Thymus (tissue), 11 donors: ENCODE measurements around the gene SNX8. TPM values are rescaled to one million over a fixed set of nuclear protein-coding genes. Genes with fewer than 3 reads are reported as not detected.
A peak's percentile ranks its signal among the peaks of the same experiment; 100 is the strongest.

Source experiments
- DNase-seq, 9 donors: peaks; one replicate each; pipeline ENCODE4 v3.0.0-alpha.2; 2013; ENCODE audit warnings: low spot score in 9 of 9, low read depth in 6 of 9, missing footprints in 1 of 9
- H3K27ac ChIP-seq, 2 donors: one replicate each; pipeline ENCODE4 v1.5.1; 2013; ENCODE audit warnings: control low read depth in 1 of 2, low read depth in 1 of 2, low read length in 1 of 2, mild to moderate bottlenecking in 1 of 2, moderate library complexity in 1 of 2
- H3K27me3 ChIP-seq, 2 donors: one replicate each; pipeline ENCODE4 v1.5.1; 2013; ENCODE audit warnings: low read length in 1 of 2; ENCODE audit not compliant: control insufficient read depth in 2 of 2, insufficient read depth in 1 of 2
- H3K36me3 ChIP-seq, 2 donors: one replicate each; pipeline ENCODE4 v1.5.1; 2013; ENCODE audit warnings: low read length in 1 of 2, mild to moderate bottlenecking in 1 of 2, moderate library complexity in 1 of 2; ENCODE audit not compliant: control insufficient read depth in 2 of 2, insufficient read depth in 2 of 2
- H3K4me1 ChIP-seq, 2 donors: one replicate each; pipeline ENCODE4 v1.5.1; 2013; ENCODE audit warnings: low read length in 2 of 2; ENCODE audit not compliant: control insufficient read depth in 2 of 2, insufficient read depth in 2 of 2
- H3K4me3 ChIP-seq, 2 donors: one replicate each; pipeline ENCODE4 v1.5.1; 2013; ENCODE audit warnings: low read length in 2 of 2, control low read depth in 1 of 2, mild to moderate bottlenecking in 1 of 2
- H3K9me3 ChIP-seq, 2 donors: one replicate each; pipeline ENCODE4 v1.5.1; 2013; ENCODE audit warnings: low read length in 1 of 2, mild to moderate bottlenecking in 1 of 2; ENCODE audit not compliant: control insufficient read depth in 2 of 2, insufficient read depth in 1 of 2
- WGBS: extraction: QIAGEN DNeasy Blood & Tissue Kit; methylation state at CpG from one replicate; pipeline ENCODE4 v1.1.7; 2013; 5-methylcytosine and 5-hydroxymethylcytosine counted together
- polyA plus RNA-seq: library from polyadenylated mRNA; stranded (reverse); fragments of 200-250 nt; gene quantifications from one replicate; pipeline ENCODE4 v1.2.3, GENCODE V29; 2013
- total RNA-seq: library from RNA; stranded (reverse); fragments of 120-200 nt; gene quantifications from one replicate; pipeline ENCODE4 v1.2.4, GENCODE V29; 2013
- donor health status: healthy.

Gene SNX8
- total and polyA plus RNA-seq, 2 donors: 10.4 to 25.9 TPM

DNA sequence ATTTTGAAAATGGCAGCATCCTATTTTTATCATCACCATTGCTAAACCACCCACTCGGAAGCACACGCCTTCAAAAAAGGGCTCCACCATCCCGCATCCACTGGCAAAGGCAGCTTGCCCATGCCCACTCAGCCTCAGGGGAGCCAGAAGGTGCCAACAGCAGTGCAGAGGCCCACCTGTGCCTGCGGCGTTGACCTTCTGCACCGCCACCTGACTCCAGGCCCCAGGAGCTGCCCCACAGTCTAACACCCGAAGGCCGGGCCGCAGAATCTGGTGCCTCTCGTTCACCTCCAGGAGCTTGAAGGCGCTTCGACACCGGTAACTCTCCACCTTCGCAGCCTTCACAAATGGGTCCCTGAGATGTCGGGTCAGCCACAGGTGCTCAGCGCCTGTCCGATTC lies 75.0 kb downstream of the SNX8 start:
- 98% methylated on average over 17 of the region's 17 CpGs for WGBS
- DNase-seq: no peak
- peaks cover 38 to 39% of the 10 kb centered on the region in 2 donors for H3K36me3 ChIP-seq
- no peaks in the 10 kb centered on the region for H3K9me3 ChIP-seq
- H3K27ac ChIP-seq: no peak overlapping the region
- no peaks in the 10 kb centered on the region for H3K27me3 ChIP-seq
- no peak overlapping the region for H3K4me3 ChIP-seq
- peaks cover 6 to 24% of the 10 kb centered on the region in 2 donors for H3K4me1 ChIP-seq

DNA sequence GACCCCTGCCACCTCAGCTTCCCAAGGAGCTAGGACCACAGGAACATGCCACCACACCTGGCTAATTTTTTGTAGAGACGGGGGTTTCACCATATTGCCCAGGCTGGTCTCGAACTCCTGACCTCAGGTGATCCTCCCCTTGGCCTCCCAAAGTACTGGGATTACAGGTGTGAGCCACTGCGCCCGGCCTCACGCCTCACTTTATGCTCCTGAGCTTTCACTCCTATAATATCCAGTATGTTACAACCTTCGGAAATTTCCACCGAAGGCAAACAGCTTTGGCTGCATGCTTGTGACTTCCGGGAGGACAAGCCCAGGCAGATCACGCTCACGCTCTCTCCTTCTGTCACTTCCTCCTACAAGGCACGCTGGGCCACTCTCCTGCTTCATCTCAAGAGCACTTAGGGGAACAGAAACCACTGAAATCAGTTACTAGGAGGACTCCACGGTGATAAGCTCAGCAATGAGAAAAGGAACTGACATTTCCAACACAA lies 77.1 kb downstream of the SNX8 start:
- Histone ChIP-seq H3K27ac (peak overlapping the region; percentile 40 to 77), H3K27me3 (no peaks in the 10 kb centered on the region), H3K4me3 (no peak overlapping the region), H3K4me1 (peaks cover 3 to 16% of the 10 kb centered on the region in 2 donors), H3K36me3 (peaks cover 39 to 40% of the 10 kb centered on the region in 2 donors), H3K9me3 (no peaks in the 10 kb centered on the region)
- DNase-seq: peak in 1 of 9 donors; percentile 45
- 92% methylated on average over 12 of the region's 12 CpGs for WGBS

DNA sequence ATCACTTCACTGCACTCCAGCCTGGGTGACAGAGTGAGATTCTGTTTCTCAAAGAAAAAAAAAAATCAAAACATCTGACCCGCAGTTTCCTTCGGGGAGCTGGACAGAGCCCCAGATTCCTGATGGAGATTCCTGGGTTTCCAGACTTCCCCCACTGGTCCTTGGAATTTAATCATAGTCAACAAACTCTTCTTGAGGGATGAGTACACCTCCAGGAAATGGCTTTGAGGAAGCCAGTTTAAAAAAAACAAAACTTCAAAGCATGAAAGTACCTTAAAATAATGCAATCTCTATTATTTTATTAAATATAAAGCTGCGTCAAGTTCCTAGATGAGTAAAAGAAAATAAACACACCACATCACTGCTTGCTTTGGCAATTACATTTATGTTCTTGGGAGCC lies 80.3 kb downstream of the SNX8 start:
- no peak for DNase-seq
- 96% methylated on average over 3 of the region's 3 CpGs for WGBS
- Histone ChIP-seq H3K27ac (no peak overlapping the region), H3K9me3 (no peaks in the 10 kb centered on the region), H3K4me1 (peaks cover 8 to 24% of the 10 kb centered on the region in 2 donors), H3K36me3 (peaks cover 48 to 50% of the 10 kb centered on the region in 2 donors), H3K27me3 (no peaks in the 10 kb centered on the region), H3K4me3 (no peak overlapping the region)

DNA sequence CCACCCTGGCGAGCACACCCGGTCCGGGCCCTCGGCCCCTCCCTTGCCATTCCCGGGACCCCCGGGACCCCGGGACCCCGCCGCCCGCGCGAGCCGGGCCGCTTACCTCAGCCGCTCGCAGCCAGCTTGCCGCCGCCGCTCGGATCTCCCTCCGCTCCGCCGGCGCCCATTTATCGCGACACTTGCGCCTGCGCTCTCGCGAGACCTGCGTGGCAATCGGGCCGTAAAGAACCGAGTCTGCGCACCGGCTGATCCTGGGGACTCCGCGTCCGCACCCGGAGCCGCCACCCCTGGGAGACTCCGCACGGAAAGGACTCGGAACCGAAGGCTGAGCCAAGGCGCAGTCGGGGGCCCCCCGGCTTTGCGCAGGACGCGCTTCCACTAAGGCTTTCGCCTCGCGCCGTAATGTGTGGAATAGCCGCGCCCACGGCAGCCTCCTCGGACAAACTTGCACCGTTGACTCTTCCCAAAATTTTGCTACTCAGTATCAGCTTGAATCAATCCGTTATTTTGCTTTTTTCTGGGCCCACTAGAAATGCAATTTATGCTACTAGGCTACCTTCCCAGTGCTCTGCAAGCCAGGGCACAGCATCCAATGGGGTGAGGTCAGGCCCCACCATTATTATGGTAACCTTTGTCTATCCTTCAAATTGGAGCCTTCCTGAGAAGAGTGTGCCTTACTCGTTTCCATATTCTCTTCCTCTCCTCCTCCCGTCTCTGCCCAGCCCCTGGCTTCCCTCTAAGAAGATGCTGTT lies 81.3 kb downstream of the SNX8 start, which contains the start of gene MAD1L1:
Gene MAD1L1 (minus strand): TSS at position 180 of the 755 bp plus-strand sequence. CDS start 2,812 bp downstream, outside the sequence.
- H3K4me1 ChIP-seq: peaks cover 8 to 24% of the 10 kb centered on the region in 2 donors
- WGBS: 2% methylated on average over 63 of the region's 63 CpGs
- peak within 1 kb of the TSS in 1 of 2 donors; percentile 31 for H3K27ac ChIP-seq
- H3K4me3 ChIP-seq: peak within 1 kb of the TSS; percentile 83 to 99
- DNase-seq: peak; percentile 68 to 95 (median 84)
- H3K9me3 ChIP-seq: no peaks in the 10 kb centered on the region
- peaks cover 44 to 49% of the 10 kb centered on the region in 2 donors for H3K36me3 ChIP-seq
- H3K27me3 ChIP-seq: no peaks in the 10 kb centered on the region

DNA sequence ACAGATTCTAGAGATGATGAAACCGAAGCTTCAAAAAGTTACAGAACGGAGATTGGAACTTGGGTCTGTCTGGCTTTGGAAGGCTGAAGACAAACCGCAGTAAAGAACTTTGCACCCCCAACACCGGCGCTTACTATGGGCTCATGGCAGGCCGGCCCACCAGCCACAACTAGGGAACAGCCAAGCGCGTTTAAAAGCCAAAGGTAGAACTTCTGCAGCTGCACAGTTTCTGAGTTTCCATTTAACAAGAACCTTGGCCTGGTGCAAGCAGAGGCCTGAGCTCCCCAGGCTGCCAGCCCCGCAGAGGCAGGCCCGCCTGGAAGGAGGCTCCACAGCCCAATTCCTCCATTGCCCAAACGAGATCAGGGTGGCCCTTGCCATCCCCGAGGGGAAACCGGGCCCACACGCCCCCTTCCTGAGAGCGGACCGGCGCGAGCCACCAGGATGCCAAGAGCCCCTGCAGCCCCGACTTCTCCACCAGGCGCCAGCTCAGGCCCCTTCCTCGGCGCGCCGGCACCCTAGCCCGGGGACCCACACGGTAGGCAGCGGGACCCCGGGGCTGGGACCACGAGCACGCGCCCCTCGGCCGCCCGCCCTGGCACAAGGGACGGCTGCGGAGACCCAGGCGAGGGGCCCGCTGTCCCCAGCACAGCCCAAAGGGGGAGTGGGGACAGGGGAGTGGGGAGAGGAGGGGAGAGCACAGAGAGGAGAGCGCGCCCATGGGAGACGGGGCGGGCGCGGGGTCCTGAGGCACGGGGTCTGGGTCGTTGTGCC lies 82.1 kb downstream of the SNX8 start:
- peak overlapping the region in 1 of 2 donors; percentile 31 for H3K27ac ChIP-seq
- no peaks in the 10 kb centered on the region for H3K9me3 ChIP-seq
- peak overlapping the region; percentile 83 to 99 for H3K4me3 ChIP-seq
- peak in 4 of 9 donors; percentile 17 to 64 (median 32) for DNase-seq
- H3K27me3 ChIP-seq: no peaks in the 10 kb centered on the region
- 2% methylated on average over 46 of the region's 46 CpGs for WGBS
- peaks cover 46 to 53% of the 10 kb centered on the region in 2 donors for H3K36me3 ChIP-seq
- peaks cover 8 to 24% of the 10 kb centered on the region in 2 donors for H3K4me1 ChIP-seq

DNA sequence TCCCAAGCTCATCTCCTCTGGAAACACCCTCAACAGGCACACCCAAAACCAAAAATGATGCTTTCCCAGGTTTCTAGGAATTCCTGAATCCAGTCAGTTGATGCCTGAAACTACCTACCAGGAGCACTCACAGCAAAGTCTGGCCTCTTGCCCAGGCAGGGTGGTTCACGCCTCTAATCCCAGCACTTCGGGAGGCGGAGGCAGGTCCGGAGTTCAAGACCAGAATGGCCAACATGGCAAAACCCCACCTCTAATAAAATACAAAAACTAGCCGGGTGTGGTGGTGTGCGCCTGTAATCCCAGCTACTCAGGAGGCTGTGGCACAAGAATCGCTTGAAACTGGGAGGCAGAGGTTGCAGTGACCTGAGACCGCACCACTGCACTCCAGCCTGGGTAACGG lies 83.4 kb downstream of the SNX8 start:
- H3K4me3 ChIP-seq: no peak overlapping the region
- H3K9me3 ChIP-seq: peaks cover 0 to 4% of the 10 kb centered on the region in 2 donors
- 98% methylated on average over 9 of the region's 9 CpGs for WGBS
- H3K36me3 ChIP-seq: peaks cover 51 to 58% of the 10 kb centered on the region in 2 donors
- H3K4me1 ChIP-seq: peaks cover 8 to 24% of the 10 kb centered on the region in 2 donors
- no peak overlapping the region for H3K27ac ChIP-seq
- no peaks in the 10 kb centered on the region for H3K27me3 ChIP-seq
- DNase-seq: no peak

DNA sequence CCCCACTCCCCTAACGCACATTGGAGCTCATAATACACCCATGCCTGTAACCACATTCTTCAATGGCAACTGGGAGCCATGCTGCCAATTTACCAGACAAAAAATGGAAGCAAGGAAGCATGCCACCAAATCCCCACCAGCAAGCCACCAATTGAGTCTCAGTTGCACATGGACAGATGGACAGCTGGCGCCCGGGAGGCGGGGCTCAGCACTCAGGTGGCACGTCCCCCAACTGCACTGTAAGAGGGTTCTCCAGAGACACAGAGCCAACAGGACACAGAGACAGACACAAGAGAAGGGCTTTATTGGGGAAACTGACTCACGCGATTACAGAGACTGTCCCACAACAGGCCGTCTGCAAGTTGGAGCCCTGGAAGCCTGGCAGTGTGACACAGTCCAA lies 84.0 kb downstream of the SNX8 start:
- peaks cover 55 to 61% of the 10 kb centered on the region in 2 donors for H3K36me3 ChIP-seq
- WGBS: 99% methylated on average over 8 of the region's 8 CpGs

DNA sequence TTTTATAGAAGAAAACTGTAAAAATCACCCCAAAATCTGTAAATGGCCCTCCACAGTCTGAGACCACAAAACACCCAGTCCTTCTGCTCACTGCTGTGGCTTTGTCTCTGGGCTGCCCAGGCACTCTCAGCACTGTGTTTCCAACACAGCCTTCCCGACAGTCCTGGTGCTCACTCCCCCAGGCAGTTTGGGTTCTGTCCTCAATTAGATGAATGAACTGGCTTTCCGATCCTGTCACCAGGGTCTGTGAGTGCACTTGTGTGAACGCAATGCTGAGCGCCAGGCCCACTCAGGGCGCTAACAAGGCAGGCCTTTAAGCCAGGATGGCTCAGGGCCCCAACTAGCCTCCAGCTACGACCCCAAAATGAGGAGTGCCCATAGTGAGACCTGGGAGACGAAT lies 84.8 kb downstream of the SNX8 start:
- Histone ChIP-seq H3K27me3 (no peaks in the 10 kb centered on the region), H3K4me1 (peaks cover 8 to 24% of the 10 kb centered on the region in 2 donors), H3K36me3 (peaks cover 56 to 61% of the 10 kb centered on the region in 2 donors), H3K27ac (no peak overlapping the region), H3K9me3 (peaks cover 0 to 4% of the 10 kb centered on the region in 2 donors), H3K4me3 (no peak overlapping the region)
- DNase-seq: no peak
- 99% methylated on average over 7 of the region's 7 CpGs for WGBS

More for the DNA sequence above, 84.0 kb downstream of the SNX8 start:
- peaks cover 0 to 4% of the 10 kb centered on the region in 2 donors for H3K9me3 ChIP-seq
- H3K4me1 ChIP-seq: peaks cover 8 to 24% of the 10 kb centered on the region in 2 donors
- no peak overlapping the region for H3K4me3 ChIP-seq
- no peak for DNase-seq
- H3K27ac ChIP-seq: no peak overlapping the region
- H3K27me3 ChIP-seq: no peaks in the 10 kb centered on the region
